Activated T-cell treated with anti-CD3 and anti-CD28 coated beads, Interleukin-2, amount 50 U/mL, for 24 hours (primary cell): ENCODE measurements around the gene ZBTB20.

ENCODE experiments used
- DNase-seq: peaks from one replicate; pipeline ENCODE4 v3.0.0-alpha.2; 2020
- H3K27ac Mint-ChIP-seq: 2 replicates; pipeline ENCODE4 v1.8.0; 2020; ENCODE audit warnings: mild to moderate bottlenecking, mixed read lengths
- H3K27me3 Mint-ChIP-seq: 2 replicates; pipeline ENCODE4 v1.8.0; 2020; ENCODE audit warnings: mixed read lengths
- H3K36me3 Mint-ChIP-seq: 2 replicates; pipeline ENCODE4 v1.8.0; 2020; ENCODE audit warnings: low read depth, mixed read lengths
- H3K4me1 Mint-ChIP-seq: 2 replicates; pipeline ENCODE4 v1.8.0; 2020; ENCODE audit warnings: low read depth, mixed read lengths
- H3K4me3 Mint-ChIP-seq: 2 replicates; pipeline ENCODE4 v1.8.0; 2020; ENCODE audit warnings: mild to moderate bottlenecking, moderate library complexity, mixed read lengths
- H3K9me3 Mint-ChIP-seq: 2 replicates; pipeline ENCODE4 v1.8.0; 2020; ENCODE audit warnings: mixed read lengths

The ZBTB20 gene

GRCh38 chr3:114490829-114491228 is 656.3 kb downstream of the ZBTB20 start:
- Mint-ChIP-seq H3K27me3 (no peaks in the 10 kb centered on the region), H3K36me3 (peaks cover 2% of the 10 kb centered on the region), H3K4me1 (peaks cover 12% of the 10 kb centered on the region), H3K9me3 (no peaks in the 10 kb centered on the region), H3K27ac (no peak overlapping the region), H3K4me3 (no peak overlapping the region)
- no peak for DNase-seq

GRCh38 chr3:114487502-114487901 is 659.6 kb downstream of the ZBTB20 start:
- Mint-ChIP-seq H3K9me3 (no peaks in the 10 kb centered on the region), H3K4me1 (peaks cover 1% of the 10 kb centered on the region), H3K36me3 (peaks cover 2% of the 10 kb centered on the region), H3K27ac (no peak overlapping the region), H3K27me3 (no peaks in the 10 kb centered on the region), H3K4me3 (no peak overlapping the region)
- DNase-seq: no peak

- Mint-ChIP-seq H3K27me3 (no peaks in the 10 kb centered on the region), H3K36me3 (peaks cover 2% of the 10 kb centered on the region), H3K9me3 (no peaks in the 10 kb centered on the region), H3K27ac (no peak overlapping the region), H3K4me1 (peaks cover 16% of the 10 kb centered on the region), H3K4me3 (no peak overlapping the region)
- DNase-seq: no peak
Observed at GRCh38 chr3:114484919-114485318, 662.2 kb downstream of the ZBTB20 start.

- no peak overlapping the region for H3K27ac Mint-ChIP-seq
- no peaks in the 10 kb centered on the region for H3K36me3 Mint-ChIP-seq
- H3K27me3 Mint-ChIP-seq: no peaks in the 10 kb centered on the region
- H3K4me3 Mint-ChIP-seq: no peak overlapping the region
- DNase-seq: no peak
- H3K4me1 Mint-ChIP-seq: peaks cover 16% of the 10 kb centered on the region
- no peaks in the 10 kb centered on the region for H3K9me3 Mint-ChIP-seq
Observed at GRCh38 chr3:114481113-114481512, 666.0 kb downstream of the ZBTB20 start.

GRCh38 chr3:114480442-114480841 is 666.6 kb downstream of the ZBTB20 start:
- Mint-ChIP-seq H3K27me3 (no peaks in the 10 kb centered on the region), H3K9me3 (no peaks in the 10 kb centered on the region), H3K36me3 (no peaks in the 10 kb centered on the region), H3K4me1 (peaks cover 16% of the 10 kb centered on the region), H3K27ac (no peak overlapping the region), H3K4me3 (no peak overlapping the region)
- no peak for DNase-seq

GRCh38 chr3:114478801-114479200 is 668.3 kb downstream of the ZBTB20 start:
- H3K4me1 Mint-ChIP-seq: peaks cover 16% of the 10 kb centered on the region
- H3K27me3 Mint-ChIP-seq: no peaks in the 10 kb centered on the region
- no peaks in the 10 kb centered on the region for H3K36me3 Mint-ChIP-seq
- no peak for DNase-seq
- H3K4me3 Mint-ChIP-seq: no peak overlapping the region
- H3K27ac Mint-ChIP-seq: no peak overlapping the region
- no peaks in the 10 kb centered on the region for H3K9me3 Mint-ChIP-seq

GRCh38 chr3:114476511-114476910 is 670.6 kb downstream of the ZBTB20 start:
- Mint-ChIP-seq H3K4me1 (peaks cover 7% of the 10 kb centered on the region), H3K9me3 (no peaks in the 10 kb centered on the region), H3K27ac (no peak overlapping the region), H3K4me3 (no peak overlapping the region), H3K27me3 (no peaks in the 10 kb centered on the region), H3K36me3 (no peaks in the 10 kb centered on the region)
- DNase-seq: no peak

GRCh38 chr3:114471478-114471877 is 675.6 kb downstream of the ZBTB20 start:
- no peaks in the 10 kb centered on the region for H3K9me3 Mint-ChIP-seq
- H3K27ac Mint-ChIP-seq: no peak overlapping the region
- no peaks in the 10 kb centered on the region for H3K36me3 Mint-ChIP-seq
- no peak for DNase-seq
- H3K27me3 Mint-ChIP-seq: no peaks in the 10 kb centered on the region
- no peaks in the 10 kb centered on the region for H3K4me1 Mint-ChIP-seq
- no peak overlapping the region for H3K4me3 Mint-ChIP-seq

GRCh38 chr3:114469070-114469469 is 678.0 kb downstream of the ZBTB20 start:
- no peak overlapping the region for H3K27ac Mint-ChIP-seq

GRCh38 chr3:114466816-114467215 is 680.3 kb downstream of the ZBTB20 start:
- Mint-ChIP-seq H3K36me3 (no peaks in the 10 kb centered on the region), H3K27ac (no peak overlapping the region), H3K9me3 (no peaks in the 10 kb centered on the region), H3K4me3 (no peak overlapping the region), H3K4me1 (peaks cover 5% of the 10 kb centered on the region), H3K27me3 (no peaks in the 10 kb centered on the region)
- DNase-seq: no peak

More at GRCh38 chr3:114469070-114469469, 678.0 kb downstream of the ZBTB20 start:
- no peak for DNase-seq
- H3K9me3 Mint-ChIP-seq: no peaks in the 10 kb centered on the region
- no peak overlapping the region for H3K4me3 Mint-ChIP-seq
- no peaks in the 10 kb centered on the region for H3K27me3 Mint-ChIP-seq
- peaks cover 5% of the 10 kb centered on the region for H3K4me1 Mint-ChIP-seq
- H3K36me3 Mint-ChIP-seq: no peaks in the 10 kb centered on the region

- Mint-ChIP-seq H3K36me3 (no peaks in the 10 kb centered on the region), H3K9me3 (no peaks in the 10 kb centered on the region), H3K4me3 (no peak overlapping the region), H3K4me1 (peaks cover 5% of the 10 kb centered on the region), H3K27ac (no peak overlapping the region), H3K27me3 (no peaks in the 10 kb centered on the region)
- no peak for DNase-seq
Observed at GRCh38 chr3:114466251-114466650, 680.8 kb downstream of the ZBTB20 start.

- H3K36me3 Mint-ChIP-seq: no peaks in the 10 kb centered on the region
- H3K4me1 Mint-ChIP-seq: peaks cover 5% of the 10 kb centered on the region
- no peak overlapping the region for H3K27ac Mint-ChIP-seq
- H3K9me3 Mint-ChIP-seq: no peaks in the 10 kb centered on the region
- H3K27me3 Mint-ChIP-seq: no peaks in the 10 kb centered on the region
- H3K4me3 Mint-ChIP-seq: no peak overlapping the region
- no peak for DNase-seq
Observed at GRCh38 chr3:114464548-114464947, 682.5 kb downstream of the ZBTB20 start.

GRCh38 chr3:114462750-114463149 is 684.3 kb downstream of the ZBTB20 start:
- H3K27me3 Mint-ChIP-seq: no peaks in the 10 kb centered on the region
- no peak overlapping the region for H3K4me3 Mint-ChIP-seq
- no peaks in the 10 kb centered on the region for H3K36me3 Mint-ChIP-seq
- no peak for DNase-seq
- H3K4me1 Mint-ChIP-seq: peaks cover 5% of the 10 kb centered on the region
- H3K27ac Mint-ChIP-seq: no peak overlapping the region
- no peaks in the 10 kb centered on the region for H3K9me3 Mint-ChIP-seq

GRCh38 chr3:114460459-114460858 is 686.6 kb downstream of the ZBTB20 start:
- H3K4me3 Mint-ChIP-seq: no peak overlapping the region
- DNase-seq: no peak
- peaks cover 5% of the 10 kb centered on the region for H3K4me1 Mint-ChIP-seq
- H3K9me3 Mint-ChIP-seq: no peaks in the 10 kb centered on the region
- no peak overlapping the region for H3K27ac Mint-ChIP-seq
- H3K36me3 Mint-ChIP-seq: no peaks in the 10 kb centered on the region
- no peaks in the 10 kb centered on the region for H3K27me3 Mint-ChIP-seq

GRCh38 chr3:114456742-114457141 is 690.3 kb downstream of the ZBTB20 start:
- Mint-ChIP-seq H3K27ac (no peak overlapping the region), H3K9me3 (no peaks in the 10 kb centered on the region), H3K4me1 (peaks cover 2% of the 10 kb centered on the region), H3K4me3 (no peak overlapping the region), H3K36me3 (no peaks in the 10 kb centered on the region), H3K27me3 (no peaks in the 10 kb centered on the region)
- no peak for DNase-seq

- Mint-ChIP-seq H3K9me3 (no peaks in the 10 kb centered on the region), H3K4me3 (no peak overlapping the region), H3K27me3 (no peaks in the 10 kb centered on the region), H3K4me1 (peaks cover 5% of the 10 kb centered on the region), H3K27ac (no peak overlapping the region), H3K36me3 (no peaks in the 10 kb centered on the region)
- no peak for DNase-seq
Observed at GRCh38 chr3:114455432-114455831, 691.7 kb downstream of the ZBTB20 start.
